ENCODE data around the gene SLC23A1.
A peak's percentile ranks its signal among the peaks of the same experiment; 100 is the strongest.

Gene SLC23A1

DNA sequence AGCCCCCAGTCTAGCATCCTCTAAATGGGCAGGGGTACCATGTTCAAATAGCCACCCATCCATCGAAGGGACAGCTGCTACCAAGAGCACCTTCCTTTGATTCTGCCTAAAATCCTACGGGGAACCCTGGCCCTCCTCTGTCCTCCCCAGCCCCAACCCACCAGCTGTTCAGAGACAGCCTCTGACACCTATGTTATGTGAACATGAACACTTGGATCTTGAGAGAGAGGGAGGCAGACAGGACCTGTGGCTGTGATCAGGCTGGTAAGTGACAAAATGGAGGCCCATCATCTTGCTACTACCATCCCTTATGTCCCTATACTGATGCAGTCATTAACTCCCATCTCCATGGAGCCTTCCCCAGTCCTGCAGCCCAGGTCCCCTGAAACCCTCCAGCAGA is 8.2 kb downstream of the SLC23A1 start:
- TF ChIP-seq TEAD4 (IDR thresholded peaks at IDR 0.05) (no peak), YY1 (IDR thresholded peaks at IDR 0.05; ENCODE audit: low read depth) (no peak), TCF12 (IDR thresholded peaks at IDR 0.05; ENCODE audit: low read depth) (no peak), FOXM1 (IDR thresholded peaks at IDR 0.05; ENCODE audit: borderline replicate concordance, low read depth) (no peak), EP300 (IDR thresholded peaks at IDR 0.05; ENCODE audit: borderline replicate concordance) (no peak), CREB1 (IDR thresholded peaks at IDR 0.05; ENCODE audit: low read depth) (no peak), TAF1 (IDR thresholded peaks at IDR 0.05; ENCODE audit: low read depth) (no peak), EGR1 (IDR thresholded peaks at IDR 0.05) (no peak)
- TF ChIP-seq, protein P1, sequence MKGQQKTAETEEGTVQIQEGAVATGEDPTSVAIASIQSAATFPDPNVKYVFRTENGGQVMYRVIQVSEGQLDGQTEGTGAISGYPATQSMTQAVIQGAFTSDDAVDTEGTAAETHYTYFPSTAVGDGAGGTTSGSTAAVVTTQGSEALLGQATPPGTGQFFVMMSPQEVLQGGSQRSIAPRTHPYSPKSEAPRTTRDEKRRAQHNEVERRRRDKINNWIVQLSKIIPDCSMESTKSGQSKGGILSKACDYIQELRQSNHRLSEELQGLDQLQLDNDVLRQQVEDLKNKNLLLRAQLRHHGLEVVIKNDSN (IDR thresholded peaks at IDR 0.05), result no peak
- TF ChIP-seq, protein P2, sequence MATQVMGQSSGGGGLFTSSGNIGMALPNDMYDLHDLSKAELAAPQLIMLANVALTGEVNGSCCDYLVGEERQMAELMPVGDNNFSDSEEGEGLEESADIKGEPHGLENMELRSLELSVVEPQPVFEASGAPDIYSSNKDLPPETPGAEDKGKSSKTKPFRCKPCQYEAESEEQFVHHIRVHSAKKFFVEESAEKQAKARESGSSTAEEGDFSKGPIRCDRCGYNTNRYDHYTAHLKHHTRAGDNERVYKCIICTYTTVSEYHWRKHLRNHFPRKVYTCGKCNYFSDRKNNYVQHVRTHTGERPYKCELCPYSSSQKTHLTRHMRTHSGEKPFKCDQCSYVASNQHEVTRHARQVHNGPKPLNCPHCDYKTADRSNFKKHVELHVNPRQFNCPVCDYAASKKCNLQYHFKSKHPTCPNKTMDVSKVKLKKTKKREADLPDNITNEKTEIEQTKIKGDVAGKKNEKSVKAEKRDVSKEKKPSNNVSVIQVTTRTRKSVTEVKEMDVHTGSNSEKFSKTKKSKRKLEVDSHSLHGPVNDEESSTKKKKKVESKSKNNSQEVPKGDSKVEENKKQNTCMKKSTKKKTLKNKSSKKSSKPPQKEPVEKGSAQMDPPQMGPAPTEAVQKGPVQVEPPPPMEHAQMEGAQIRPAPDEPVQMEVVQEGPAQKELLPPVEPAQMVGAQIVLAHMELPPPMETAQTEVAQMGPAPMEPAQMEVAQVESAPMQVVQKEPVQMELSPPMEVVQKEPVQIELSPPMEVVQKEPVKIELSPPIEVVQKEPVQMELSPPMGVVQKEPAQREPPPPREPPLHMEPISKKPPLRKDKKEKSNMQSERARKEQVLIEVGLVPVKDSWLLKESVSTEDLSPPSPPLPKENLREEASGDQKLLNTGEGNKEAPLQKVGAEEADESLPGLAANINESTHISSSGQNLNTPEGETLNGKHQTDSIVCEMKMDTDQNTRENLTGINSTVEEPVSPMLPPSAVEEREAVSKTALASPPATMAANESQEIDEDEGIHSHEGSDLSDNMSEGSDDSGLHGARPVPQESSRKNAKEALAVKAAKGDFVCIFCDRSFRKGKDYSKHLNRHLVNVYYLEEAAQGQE (IDR thresholded peaks at IDR 0.05; ENCODE audit: low read depth), result no peak

DNA sequence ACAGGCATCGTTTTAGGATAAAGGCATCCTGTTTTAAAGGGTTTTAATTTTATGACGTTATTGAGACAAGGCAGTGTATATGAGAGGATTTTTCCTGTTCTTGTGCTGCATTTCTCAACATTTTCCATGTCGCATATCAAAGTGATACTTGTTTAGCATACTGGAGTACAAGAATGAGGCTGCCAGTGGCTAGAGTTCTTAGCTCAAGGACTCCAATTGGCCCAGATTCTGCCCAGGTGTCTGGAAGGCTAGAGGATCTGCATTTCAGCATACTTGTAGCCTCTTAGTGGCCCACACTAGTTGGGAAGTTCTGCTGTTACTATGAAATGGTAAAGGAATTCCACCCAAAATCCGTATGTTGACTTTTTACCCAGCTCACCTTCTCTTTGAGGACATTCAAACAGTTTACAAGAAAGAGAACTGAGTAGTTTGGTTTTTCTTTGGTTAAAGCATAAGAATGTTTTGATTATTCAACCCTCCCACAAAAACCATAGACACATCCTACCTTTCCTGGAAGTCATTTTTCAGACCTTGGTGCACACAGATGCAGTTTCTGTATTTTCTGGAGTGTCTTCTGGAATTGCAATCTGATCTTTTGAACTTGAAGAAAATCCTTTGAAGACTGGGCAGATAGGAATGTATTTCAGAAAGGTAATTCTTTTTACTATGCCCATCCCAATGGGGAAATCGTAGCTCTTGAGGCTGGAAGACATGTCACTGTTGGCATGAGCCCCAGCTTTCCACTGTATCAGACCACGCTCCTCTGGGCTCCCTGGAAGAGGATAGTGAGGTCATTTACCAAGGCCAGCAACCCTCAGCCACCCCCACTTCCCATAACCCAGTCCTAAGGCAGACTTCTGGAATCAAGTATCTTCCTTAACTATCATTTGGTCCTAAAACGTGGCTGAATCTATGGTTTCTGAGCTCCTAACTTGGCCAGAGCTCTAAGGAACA is 11.3 kb downstream of the SLC23A1 start:
- TF ChIP-seq TCF12 (IDR thresholded peaks at IDR 0.05; ENCODE audit: low read depth) (no peak), TEAD4 (IDR thresholded peaks at IDR 0.05) (no peak), CREB1 (IDR thresholded peaks at IDR 0.05; ENCODE audit: low read depth) (no peak), RAD21 (IDR thresholded peaks at IDR 0.05; ENCODE audit: low read depth) (no peak), EGR1 (IDR thresholded peaks at IDR 0.05) (no peak), CEBPB (IDR thresholded peaks at IDR 0.05) (no peak), YY1 (IDR thresholded peaks at IDR 0.05; ENCODE audit: low read depth) (no peak), NFIC (IDR thresholded peaks at IDR 0.05) (no peak)
- TF ChIP-seq, protein P2 (IDR thresholded peaks at IDR 0.05; ENCODE audit: low read depth), result no peak

DNA sequence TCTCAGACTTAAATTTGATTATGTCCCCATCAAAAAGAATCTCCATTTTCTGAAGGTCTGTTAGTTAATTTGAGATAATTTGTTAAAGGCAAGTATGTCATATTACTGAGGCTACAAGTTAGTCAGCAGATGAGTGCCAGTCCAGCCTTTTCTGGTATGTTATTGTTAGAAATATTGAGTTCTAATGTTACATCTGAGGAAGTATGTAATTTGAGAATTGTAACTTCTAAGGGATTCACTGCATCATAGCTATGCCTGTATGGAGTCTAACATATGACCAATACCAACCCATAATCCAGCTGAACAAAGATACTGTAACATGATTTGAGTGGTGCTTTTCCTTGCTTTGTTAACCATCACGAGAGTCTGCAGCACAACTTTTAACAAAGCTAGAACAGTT is 13.9 kb downstream of the SLC23A1 start:
- no peak for TF ChIP-seq TAF1 (IDR thresholded peaks at IDR 0.05; ENCODE audit: low read depth)
- no peak for TF ChIP-seq TCF12 (IDR thresholded peaks at IDR 0.05; ENCODE audit: low read depth)
- TF ChIP-seq, protein P3, sequence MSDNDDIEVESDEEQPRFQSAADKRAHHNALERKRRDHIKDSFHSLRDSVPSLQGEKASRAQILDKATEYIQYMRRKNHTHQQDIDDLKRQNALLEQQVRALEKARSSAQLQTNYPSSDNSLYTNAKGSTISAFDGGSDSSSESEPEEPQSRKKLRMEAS (IDR thresholded peaks at IDR 0.05), result no peak

DNA sequence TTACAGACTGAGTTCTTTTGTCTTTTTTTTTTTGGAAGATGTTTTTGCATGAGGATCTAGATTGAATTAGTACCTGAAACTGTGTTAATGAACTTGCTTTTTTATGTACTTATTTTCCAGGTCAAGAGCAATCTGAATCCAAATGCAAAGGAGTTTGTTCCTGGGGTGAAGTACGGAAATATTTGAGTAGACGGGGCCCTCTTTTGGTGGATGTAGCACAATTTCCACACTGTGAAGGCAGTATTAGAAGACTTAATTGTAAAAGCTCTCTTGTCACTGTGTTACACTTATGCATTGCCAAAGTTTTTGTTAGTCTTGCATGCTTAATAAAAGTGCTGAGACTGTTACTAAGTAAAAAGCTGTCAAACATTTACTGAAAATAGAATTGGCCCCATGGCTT is 14.5 kb downstream of the SLC23A1 start:
- TF ChIP-seq, protein P2 (IDR thresholded peaks at IDR 0.05; ENCODE audit: low read depth), result no peak
- TF ChIP-seq FOXM1 (IDR thresholded peaks at IDR 0.05; ENCODE audit: borderline replicate concordance, low read depth) (no peak), TCF12 (IDR thresholded peaks at IDR 0.05; ENCODE audit: low read depth) (no peak), NFIC (IDR thresholded peaks at IDR 0.05) (no peak), RAD21 (IDR thresholded peaks at IDR 0.05; ENCODE audit: low read depth) (peak; percentile 43; the same call in 1 of the 2 replicates), CEBPB (IDR thresholded peaks at IDR 0.05) (no peak), ZBTB7A (IDR thresholded peaks at IDR 0.05; ENCODE audit: low read depth) (no peak)
- TF ChIP-seq, protein P3 (IDR thresholded peaks at IDR 0.05), result no peak

DNA sequence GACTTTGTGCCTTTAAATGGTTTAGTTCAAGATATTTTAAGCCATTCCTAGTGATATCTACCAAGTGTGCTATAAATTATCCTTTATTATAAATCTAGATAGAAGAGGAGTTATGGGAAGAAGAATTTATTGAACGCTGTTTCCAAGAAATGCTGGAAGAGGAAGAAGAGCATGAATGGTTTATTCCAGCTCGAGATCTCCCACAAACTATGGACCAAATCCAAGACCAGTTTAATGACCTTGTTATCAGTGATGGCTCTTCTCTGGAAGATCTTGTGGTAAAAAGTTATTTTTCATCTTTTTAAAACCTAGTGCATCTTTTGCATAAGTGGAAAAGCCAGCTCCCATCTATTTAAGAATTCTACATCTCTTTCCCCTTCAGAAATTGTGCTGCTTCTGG is 18.6 kb downstream of the SLC23A1 start:
- no peak for TF ChIP-seq RAD21 (IDR thresholded peaks at IDR 0.05; ENCODE audit: low read depth)

Measured in Ishikawa (cell line).